PC-9 (cell line): ENCODE data around the gene RALGPS2. TPM values are rescaled to one million over a fixed set of nuclear protein-coding genes. Genes with fewer than 3 reads are reported as not detected.
A peak's percentile ranks its signal among the peaks of the same experiment; 100 is the strongest.

ENCODE experiments used
- BruUV-seq: library from RNA; stranded (reverse); fragments of 400-500 nt; replicated peaks from 2 replicates; lab custom pipeline; 2021; lab: Mats Ljungman, UMichigan
- CTCF ChIA-PET: fragments of 300-600 bp; sonication (Branson Sonifier 250); formaldehyde crosslinking; loops from one replicate; lab custom pipeline; 2022; ENCODE audit warnings: antibody characterized with exemption; lab: Charles Lee
- POLR2A ChIA-PET: fragments of 300-600 bp; sonication (Branson Sonifier 250); formaldehyde crosslinking; loops from one replicate; lab custom pipeline; 2022; ENCODE audit warnings: antibody characterized with exemption; ENCODE audit not compliant: unreplicated experiment; lab: Charles Lee
- DNase-seq, 2 experiments: peaks; one replicate each; pipeline versions ENCODE4 v3.0.0 to v3.0.0-alpha.2; 2015 to 2022; ENCODE audit warnings: mixed read lengths in 1 of 2
- H2AFZ ChIP-seq: fragments of 200-600 bp; sonication (generic); 2 replicates; pipeline ENCODE4 v1.8.1; 2017; ENCODE audit warnings: antibody characterized with exemption
- H3F3A ChIP-seq: fragments of 200-600 bp; sonication (generic); 2 replicates; pipeline ENCODE4 v1.8.1; 2017; ENCODE audit warnings: antibody characterized with exemption, mild to moderate bottlenecking, low read depth; ENCODE audit not compliant: insufficient read depth
- H3K27ac ChIP-seq: fragments of 200-600 bp; sonication (generic); 2 replicates; pipeline ENCODE4 v1.6.1; 2016; ENCODE audit warnings: mixed run types
- H3K27me3 ChIP-seq: fragments of 200-600 bp; sonication (generic); 2 replicates; pipeline ENCODE4 v1.6.1; 2016; ENCODE audit warnings: low read depth, mixed run types; ENCODE audit not compliant: insufficient read depth
- H3K36me3 ChIP-seq: fragments of 200-600 bp; sonication (generic); 2 replicates; pipeline ENCODE4 v1.6.1; 2016; ENCODE audit warnings: low read depth, mixed run types
- H3K4me1 ChIP-seq: fragments of 200-600 bp; sonication (generic); replicated peaks from 2 replicates; pipeline ENCODE4 v1.6.1; 2016; ENCODE audit warnings: mixed run types; ENCODE audit not compliant: insufficient read depth
- H3K4me2 ChIP-seq: fragments of 200-600 bp; sonication (generic); 2 replicates; pipeline ENCODE4 v1.6.1; 2017; ENCODE audit warnings: mixed run types
- H3K4me3 ChIP-seq: fragments of 200-600 bp; sonication (generic); 2 replicates; pipeline ENCODE4 v1.6.1; 2016; ENCODE audit warnings: mixed run types
- H3K79me2 ChIP-seq: fragments of 200-600 bp; sonication (generic); 2 replicates; pipeline ENCODE4 v1.6.1; 2017; ENCODE audit warnings: low read depth, mixed run types
- H3K9me2 ChIP-seq: fragments of 200-600 bp; sonication (generic); 2 replicates; pipeline ENCODE4 v1.8.1; 2017; ENCODE audit warnings: mild to moderate bottlenecking; ENCODE audit not compliant: insufficient read depth
- H3K9me3 ChIP-seq: fragments of 200-600 bp; sonication (generic); 2 replicates; pipeline ENCODE4 v1.8.1; 2016; ENCODE audit warnings: low read depth; ENCODE audit not compliant: insufficient read depth
- H4K20me1 ChIP-seq: fragments of 200-600 bp; sonication (generic); 2 replicates; pipeline ENCODE4 v1.8.1; 2017; ENCODE audit not compliant: insufficient read depth
- EZH2 ChIP-seq: fragments of 200-600 bp; sonication (generic); IDR thresholded peaks from 2 replicates; pipeline ENCODE4 v1.8.0; 2017; ENCODE audit warnings: antibody characterized with exemption, low read depth
- intact Hi-C: fragments of 100-400 bp; cut with micrococcal nuclease; formaldehyde crosslinking; loops from one replicate; pipeline ENCODE4 v1.10.0; 2022; ENCODE audit not compliant: unreplicated experiment
- total RNA-seq: library from RNA; stranded (reverse); gene quantifications from 2 replicates; pipeline ENCODE4 v1.2.3, GENCODE V29; 2021
- TF ChIP-seq, protein P1 (sequence below): fragments of 200-600 bp; sonication (generic); conservative IDR thresholded peaks from 2 replicates; pipeline ENCODE4 v1.6.1; 2017; ENCODE audit warnings: mixed run types, antibody characterized with exemption, mild to moderate bottlenecking, moderate library complexity

Gene RALGPS2
- total RNA-seq, 1 experiment from 2014 or later: 62.4 TPM

- H4K20me1 ChIP-seq: no peaks in the 10 kb centered on the region
- no TSS peak for BruUV-seq
- no peak for TF ChIP-seq EZH2
- TF ChIP-seq, protein P1, sequence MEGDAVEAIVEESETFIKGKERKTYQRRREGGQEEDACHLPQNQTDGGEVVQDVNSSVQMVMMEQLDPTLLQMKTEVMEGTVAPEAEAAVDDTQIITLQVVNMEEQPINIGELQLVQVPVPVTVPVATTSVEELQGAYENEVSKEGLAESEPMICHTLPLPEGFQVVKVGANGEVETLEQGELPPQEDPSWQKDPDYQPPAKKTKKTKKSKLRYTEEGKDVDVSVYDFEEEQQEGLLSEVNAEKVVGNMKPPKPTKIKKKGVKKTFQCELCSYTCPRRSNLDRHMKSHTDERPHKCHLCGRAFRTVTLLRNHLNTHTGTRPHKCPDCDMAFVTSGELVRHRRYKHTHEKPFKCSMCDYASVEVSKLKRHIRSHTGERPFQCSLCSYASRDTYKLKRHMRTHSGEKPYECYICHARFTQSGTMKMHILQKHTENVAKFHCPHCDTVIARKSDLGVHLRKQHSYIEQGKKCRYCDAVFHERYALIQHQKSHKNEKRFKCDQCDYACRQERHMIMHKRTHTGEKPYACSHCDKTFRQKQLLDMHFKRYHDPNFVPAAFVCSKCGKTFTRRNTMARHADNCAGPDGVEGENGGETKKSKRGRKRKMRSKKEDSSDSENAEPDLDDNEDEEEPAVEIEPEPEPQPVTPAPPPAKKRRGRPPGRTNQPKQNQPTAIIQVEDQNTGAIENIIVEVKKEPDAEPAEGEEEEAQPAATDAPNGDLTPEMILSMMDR: peak; percentile 43
- no peak overlapping the region for H3K4me2 ChIP-seq
- no peak overlapping the region for H3K4me3 ChIP-seq
- CTCF ChIA-PET: no interaction called here
- H2AFZ ChIP-seq: no peak overlapping the region
- H3K4me1 ChIP-seq: peaks cover 3% of the 10 kb centered on the region
- no peak overlapping the region for H3K27ac ChIP-seq
- H3K79me2 ChIP-seq: peaks cover 81% of the 10 kb centered on the region
- intact Hi-C loops: no loop called here
- no peaks in the 10 kb centered on the region for H3K9me3 ChIP-seq
- H3K9me2 ChIP-seq: no peaks in the 10 kb centered on the region
- peaks cover 30% of the 10 kb centered on the region for H3K36me3 ChIP-seq
- no peak for DNase-seq
- no peaks in the 10 kb centered on the region; the same call in 1 of the 2 replicates for H3F3A ChIP-seq
- POLR2A ChIA-PET: no interaction called here
- no peaks in the 10 kb centered on the region for H3K27me3 ChIP-seq
Measured at GRCh38 chr1:178733972-178734371, 8.9 kb downstream of the RALGPS2 start.

- Histone ChIP-seq H3K4me3 (no peak overlapping the region), H3F3A (peaks cover 6% of the 10 kb centered on the region; the same call in 1 of the 2 replicates), H3K9me3 (no peaks in the 10 kb centered on the region), H3K9me2 (no peaks in the 10 kb centered on the region), H4K20me1 (no peaks in the 10 kb centered on the region), H3K4me2 (no peak overlapping the region), H3K27ac (no peak overlapping the region), H3K36me3 (peaks cover 46% of the 10 kb centered on the region), H2AFZ (no peak overlapping the region), H3K4me1 (no peaks in the 10 kb centered on the region), H3K79me2 (peaks cover 39% of the 10 kb centered on the region), H3K27me3 (no peaks in the 10 kb centered on the region)
- no peak for DNase-seq
- POLR2A ChIA-PET: no interaction called here
- intact Hi-C loops: no loop called here
- no TSS peak for BruUV-seq
- TF ChIP-seq EZH2: no peak
- TF ChIP-seq, protein P1: no peak
- CTCF ChIA-PET: interaction anchor here (0.6 kb wide), 1 partner anchor 499 kb away, joined by 5 read pairs; no protein-coding TSS in a partner anchor
Measured at GRCh38 chr1:178738780-178739179, 13.7 kb downstream of the RALGPS2 start.

DNA sequence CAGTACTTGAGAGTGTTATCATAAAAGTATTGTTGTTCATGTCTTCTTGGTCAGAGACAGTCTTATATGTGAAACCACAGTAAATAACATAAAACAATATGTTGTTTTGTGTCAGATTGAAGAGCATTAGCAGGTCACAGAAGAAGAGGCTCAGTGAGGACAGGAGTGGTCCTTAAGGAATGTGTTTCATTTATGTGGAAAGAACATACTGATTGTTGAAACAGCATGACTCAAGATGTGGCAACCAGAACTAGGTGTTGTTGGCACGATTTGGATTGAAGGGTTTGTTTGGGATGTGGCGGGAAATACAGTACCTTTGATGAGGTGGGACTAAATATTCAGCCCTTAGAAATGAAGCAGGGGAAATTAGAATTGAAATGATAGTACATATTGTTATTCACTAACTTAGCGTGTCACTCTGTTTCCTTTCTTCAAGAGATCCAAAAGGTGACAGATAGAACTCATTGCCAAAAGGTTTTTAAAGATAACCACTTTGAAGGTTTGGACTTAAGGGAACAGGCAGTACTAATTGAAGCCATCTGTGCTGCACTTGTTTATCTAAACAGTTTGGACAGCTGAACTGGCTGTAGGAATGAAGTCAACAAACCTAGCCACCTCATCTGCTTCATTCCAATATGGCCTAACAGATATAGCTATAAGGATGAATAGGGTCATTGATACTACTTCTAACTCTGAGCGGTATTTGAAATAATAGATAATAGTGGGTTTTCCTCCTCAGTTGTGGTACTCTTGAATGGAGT lies 14.4 kb downstream of the RALGPS2 start:
- no peak for TF ChIP-seq EZH2
- TF ChIP-seq, protein P1: no peak
- H4K20me1 ChIP-seq: no peaks in the 10 kb centered on the region
- H3K27me3 ChIP-seq: no peaks in the 10 kb centered on the region
- H3K27ac ChIP-seq: no peak overlapping the region
- H3K79me2 ChIP-seq: peaks cover 32% of the 10 kb centered on the region; the same call in 1 of the 2 replicates
- intact Hi-C loops: no loop called here
- H2AFZ ChIP-seq: no peak overlapping the region
- H3K9me2 ChIP-seq: no peaks in the 10 kb centered on the region
- BruUV-seq: no TSS peak
- peaks cover 6% of the 10 kb centered on the region; the same call in 1 of the 2 replicates for H3F3A ChIP-seq
- no peak for DNase-seq
- no peaks in the 10 kb centered on the region for H3K9me3 ChIP-seq
- CTCF ChIA-PET: interaction anchor here (0.6 kb wide), 1 partner anchor 500 kb away, joined by 5 read pairs; no protein-coding TSS in a partner anchor
- POLR2A ChIA-PET: interaction anchor here (0.6 kb wide), 1 partner anchor 14 kb away, joined by 5 read pairs; the partner anchor contains the start of gene RALGPS2
- H3K4me2 ChIP-seq: no peak overlapping the region
- H3K4me1 ChIP-seq: no peaks in the 10 kb centered on the region
- no peak overlapping the region for H3K4me3 ChIP-seq
- H3K36me3 ChIP-seq: peaks cover 50% of the 10 kb centered on the region
